WTC11 (cell line): ENCODE results near the gene IL20RB.

Experiments used
- FOXJ3 ChIP-seq: sonication (generic); formaldehyde crosslinking; IDR thresholded peaks from 2 replicates; pipeline ENCODE4 v1.9.0; 2021; ENCODE audit warnings: missing genetic modification reagents, mild to moderate bottlenecking, borderline replicate concordance
- TP53 ChIP-seq: sonication (generic); formaldehyde crosslinking; IDR thresholded peaks from 2 replicates; pipeline ENCODE4 v1.8.1; 2023; ENCODE audit warnings: mild to moderate bottlenecking, missing genetic modification reagents
- ZNF138 ChIP-seq: sonication (generic); formaldehyde crosslinking; conservative IDR thresholded peaks from 2 replicates; pipeline ENCODE4 v1.8.1; 2022; ENCODE audit warnings: mild to moderate bottlenecking, moderate library complexity, missing genetic modification reagents
- TF ChIP-seq, protein P1 (sequence below): sonication (generic); formaldehyde crosslinking; IDR thresholded peaks from 2 replicates; pipeline ENCODE4 v1.8.1; 2022; ENCODE audit warnings: missing genetic modification reagents, borderline replicate concordance
- TF ChIP-seq, protein P2 (sequence below): sonication (generic); formaldehyde crosslinking; IDR thresholded peaks from 2 replicates; pipeline ENCODE4 v1.8.1; 2023; ENCODE audit warnings: mild to moderate bottlenecking, moderate library complexity, missing genetic modification reagents
- TF ChIP-seq, protein P3 (sequence below): sonication (generic); formaldehyde crosslinking; IDR thresholded peaks from 2 replicates; pipeline ENCODE4 v1.8.0; 2022; ENCODE audit warnings: mild to moderate bottlenecking, missing genetic modification reagents
- TF ChIP-seq, protein P4 (sequence below): fragments of 200-600 bp; IDR thresholded peaks from 2 replicates; pipeline ENCODE4 v1.8.0; 2022; ENCODE audit warnings: antibody characterized with exemption
- TF ChIP-seq, protein P5 (sequence below): sonication (generic); formaldehyde crosslinking; IDR thresholded peaks from 2 replicates; pipeline ENCODE4 v1.8.1; 2023; ENCODE audit warnings: mild to moderate bottlenecking, missing genetic modification reagents, moderate library complexity
- TF ChIP-seq, protein P6 (sequence below): fragments of 250-450 bp; sonication (Bioruptor Pico); IDR thresholded peaks from 2 replicates; pipeline ENCODE4 v1.9.0; 2021; ENCODE audit warnings: mild to moderate bottlenecking
- TF ChIP-seq, protein P7 (sequence below): sonication (generic); formaldehyde crosslinking; IDR thresholded peaks from 2 replicates; pipeline ENCODE4 v1.8.1; 2022; ENCODE audit warnings: low read depth, missing genetic modification reagents, borderline replicate concordance

DNA sequence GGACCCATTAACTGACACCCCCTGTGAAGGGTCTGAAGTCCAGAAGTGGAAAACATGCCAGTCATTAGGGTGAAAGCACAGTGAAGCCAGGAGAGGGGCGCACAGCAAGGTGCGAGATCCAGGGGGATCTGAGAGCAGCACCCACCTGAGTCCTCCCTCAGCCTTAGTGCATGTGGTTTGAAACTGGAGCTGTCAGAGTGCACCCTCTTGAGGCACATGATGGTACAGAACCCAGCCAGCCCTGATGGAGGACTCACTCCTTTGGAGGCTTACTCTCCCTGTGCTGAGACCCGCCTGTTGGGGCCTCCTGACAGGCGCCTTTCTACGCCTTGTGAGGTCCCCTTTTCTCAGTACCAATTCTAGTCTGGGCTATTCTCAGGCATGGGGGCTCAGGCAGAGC is 77.8 kb downstream of the IL20RB start:
- TF ChIP-seq, protein P1, sequence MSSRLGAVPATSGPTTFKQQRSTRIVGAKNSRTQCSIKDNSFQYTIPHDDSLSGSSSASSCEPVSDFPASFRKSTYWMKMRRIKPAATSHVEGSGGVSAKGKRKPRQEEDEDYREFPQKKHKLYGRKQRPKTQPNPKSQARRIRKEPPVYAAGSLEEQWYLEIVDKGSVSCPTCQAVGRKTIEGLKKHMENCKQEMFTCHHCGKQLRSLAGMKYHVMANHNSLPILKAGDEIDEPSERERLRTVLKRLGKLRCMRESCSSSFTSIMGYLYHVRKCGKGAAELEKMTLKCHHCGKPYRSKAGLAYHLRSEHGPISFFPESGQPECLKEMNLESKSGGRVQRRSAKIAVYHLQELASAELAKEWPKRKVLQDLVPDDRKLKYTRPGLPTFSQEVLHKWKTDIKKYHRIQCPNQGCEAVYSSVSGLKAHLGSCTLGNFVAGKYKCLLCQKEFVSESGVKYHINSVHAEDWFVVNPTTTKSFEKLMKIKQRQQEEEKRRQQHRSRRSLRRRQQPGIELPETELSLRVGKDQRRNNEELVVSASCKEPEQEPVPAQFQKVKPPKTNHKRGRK, result no peak
- TF ChIP-seq, protein P2, sequence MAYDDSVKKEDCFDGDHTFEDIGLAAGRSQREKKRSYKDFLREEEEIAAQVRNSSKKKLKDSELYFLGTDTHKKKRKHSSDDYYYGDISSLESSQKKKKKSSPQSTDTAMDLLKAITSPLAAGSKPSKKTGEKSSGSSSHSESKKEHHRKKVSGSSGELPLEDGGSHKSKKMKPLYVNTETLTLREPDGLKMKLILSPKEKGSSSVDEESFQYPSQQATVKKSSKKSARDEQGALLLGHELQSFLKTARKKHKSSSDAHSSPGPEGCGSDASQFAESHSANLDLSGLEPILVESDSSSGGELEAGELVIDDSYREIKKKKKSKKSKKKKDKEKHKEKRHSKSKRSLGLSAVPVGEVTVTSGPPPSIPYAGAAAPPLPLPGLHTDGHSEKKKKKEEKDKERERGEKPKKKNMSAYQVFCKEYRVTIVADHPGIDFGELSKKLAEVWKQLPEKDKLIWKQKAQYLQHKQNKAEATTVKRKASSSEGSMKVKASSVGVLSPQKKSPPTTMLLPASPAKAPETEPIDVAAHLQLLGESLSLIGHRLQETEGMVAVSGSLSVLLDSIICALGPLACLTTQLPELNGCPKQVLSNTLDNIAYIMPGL (CRISPR knock-in tag), result no peak
- TF ChIP-seq, protein P3, sequence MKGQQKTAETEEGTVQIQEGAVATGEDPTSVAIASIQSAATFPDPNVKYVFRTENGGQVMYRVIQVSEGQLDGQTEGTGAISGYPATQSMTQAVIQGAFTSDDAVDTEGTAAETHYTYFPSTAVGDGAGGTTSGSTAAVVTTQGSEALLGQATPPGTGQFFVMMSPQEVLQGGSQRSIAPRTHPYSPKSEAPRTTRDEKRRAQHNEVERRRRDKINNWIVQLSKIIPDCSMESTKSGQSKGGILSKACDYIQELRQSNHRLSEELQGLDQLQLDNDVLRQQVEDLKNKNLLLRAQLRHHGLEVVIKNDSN (CRISPR knock-in tag), result no peak
- TF ChIP-seq, protein P4, sequence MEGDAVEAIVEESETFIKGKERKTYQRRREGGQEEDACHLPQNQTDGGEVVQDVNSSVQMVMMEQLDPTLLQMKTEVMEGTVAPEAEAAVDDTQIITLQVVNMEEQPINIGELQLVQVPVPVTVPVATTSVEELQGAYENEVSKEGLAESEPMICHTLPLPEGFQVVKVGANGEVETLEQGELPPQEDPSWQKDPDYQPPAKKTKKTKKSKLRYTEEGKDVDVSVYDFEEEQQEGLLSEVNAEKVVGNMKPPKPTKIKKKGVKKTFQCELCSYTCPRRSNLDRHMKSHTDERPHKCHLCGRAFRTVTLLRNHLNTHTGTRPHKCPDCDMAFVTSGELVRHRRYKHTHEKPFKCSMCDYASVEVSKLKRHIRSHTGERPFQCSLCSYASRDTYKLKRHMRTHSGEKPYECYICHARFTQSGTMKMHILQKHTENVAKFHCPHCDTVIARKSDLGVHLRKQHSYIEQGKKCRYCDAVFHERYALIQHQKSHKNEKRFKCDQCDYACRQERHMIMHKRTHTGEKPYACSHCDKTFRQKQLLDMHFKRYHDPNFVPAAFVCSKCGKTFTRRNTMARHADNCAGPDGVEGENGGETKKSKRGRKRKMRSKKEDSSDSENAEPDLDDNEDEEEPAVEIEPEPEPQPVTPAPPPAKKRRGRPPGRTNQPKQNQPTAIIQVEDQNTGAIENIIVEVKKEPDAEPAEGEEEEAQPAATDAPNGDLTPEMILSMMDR, result peak; percentile 15; the same call in 1 of the 2 replicates
- TF ChIP-seq, protein P5, sequence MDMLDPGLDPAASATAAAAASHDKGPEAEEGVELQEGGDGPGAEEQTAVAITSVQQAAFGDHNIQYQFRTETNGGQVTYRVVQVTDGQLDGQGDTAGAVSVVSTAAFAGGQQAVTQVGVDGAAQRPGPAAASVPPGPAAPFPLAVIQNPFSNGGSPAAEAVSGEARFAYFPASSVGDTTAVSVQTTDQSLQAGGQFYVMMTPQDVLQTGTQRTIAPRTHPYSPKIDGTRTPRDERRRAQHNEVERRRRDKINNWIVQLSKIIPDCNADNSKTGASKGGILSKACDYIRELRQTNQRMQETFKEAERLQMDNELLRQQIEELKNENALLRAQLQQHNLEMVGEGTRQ (CRISPR knock-in tag), result no peak
- TF ChIP-seq, protein P6, sequence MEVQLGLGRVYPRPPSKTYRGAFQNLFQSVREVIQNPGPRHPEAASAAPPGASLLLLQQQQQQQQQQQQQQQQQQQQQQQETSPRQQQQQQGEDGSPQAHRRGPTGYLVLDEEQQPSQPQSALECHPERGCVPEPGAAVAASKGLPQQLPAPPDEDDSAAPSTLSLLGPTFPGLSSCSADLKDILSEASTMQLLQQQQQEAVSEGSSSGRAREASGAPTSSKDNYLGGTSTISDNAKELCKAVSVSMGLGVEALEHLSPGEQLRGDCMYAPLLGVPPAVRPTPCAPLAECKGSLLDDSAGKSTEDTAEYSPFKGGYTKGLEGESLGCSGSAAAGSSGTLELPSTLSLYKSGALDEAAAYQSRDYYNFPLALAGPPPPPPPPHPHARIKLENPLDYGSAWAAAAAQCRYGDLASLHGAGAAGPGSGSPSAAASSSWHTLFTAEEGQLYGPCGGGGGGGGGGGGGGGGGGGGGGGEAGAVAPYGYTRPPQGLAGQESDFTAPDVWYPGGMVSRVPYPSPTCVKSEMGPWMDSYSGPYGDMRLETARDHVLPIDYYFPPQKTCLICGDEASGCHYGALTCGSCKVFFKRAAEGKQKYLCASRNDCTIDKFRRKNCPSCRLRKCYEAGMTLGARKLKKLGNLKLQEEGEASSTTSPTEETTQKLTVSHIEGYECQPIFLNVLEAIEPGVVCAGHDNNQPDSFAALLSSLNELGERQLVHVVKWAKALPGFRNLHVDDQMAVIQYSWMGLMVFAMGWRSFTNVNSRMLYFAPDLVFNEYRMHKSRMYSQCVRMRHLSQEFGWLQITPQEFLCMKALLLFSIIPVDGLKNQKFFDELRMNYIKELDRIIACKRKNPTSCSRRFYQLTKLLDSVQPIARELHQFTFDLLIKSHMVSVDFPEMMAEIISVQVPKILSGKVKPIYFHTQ, result no peak
- no peak for TF ChIP-seq TP53 (CRISPR knock-in tag)
- TF ChIP-seq FOXJ3 (CRISPR knock-in tag), result no peak
- TF ChIP-seq, protein P7, sequence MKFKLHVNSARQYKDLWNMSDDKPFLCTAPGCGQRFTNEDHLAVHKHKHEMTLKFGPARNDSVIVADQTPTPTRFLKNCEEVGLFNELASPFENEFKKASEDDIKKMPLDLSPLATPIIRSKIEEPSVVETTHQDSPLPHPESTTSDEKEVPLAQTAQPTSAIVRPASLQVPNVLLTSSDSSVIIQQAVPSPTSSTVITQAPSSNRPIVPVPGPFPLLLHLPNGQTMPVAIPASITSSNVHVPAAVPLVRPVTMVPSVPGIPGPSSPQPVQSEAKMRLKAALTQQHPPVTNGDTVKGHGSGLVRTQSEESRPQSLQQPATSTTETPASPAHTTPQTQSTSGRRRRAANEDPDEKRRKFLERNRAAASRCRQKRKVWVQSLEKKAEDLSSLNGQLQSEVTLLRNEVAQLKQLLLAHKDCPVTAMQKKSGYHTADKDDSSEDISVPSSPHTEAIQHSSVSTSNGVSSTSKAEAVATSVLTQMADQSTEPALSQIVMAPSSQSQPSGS (CRISPR knock-in tag), result no peak
- no peak for TF ChIP-seq ZNF138 (CRISPR knock-in tag)
